H9 (cell line): ENCODE measurements around the gene NOTCH1. TPM values are rescaled to one million over a fixed set of nuclear protein-coding genes. Genes with fewer than 3 reads are reported as not detected.

Source experiments
- DNase-seq: peaks from one replicate; pipeline ENCODE4 v3.0.0-alpha.2; 2017
- H2AFZ ChIP-seq: one replicate; pipeline ENCODE4 v1.6.1; 2013; ENCODE audit warnings: mild to moderate bottlenecking, low read length, control low read depth, moderate library complexity
- H2AK5ac ChIP-seq: 2 replicates; pipeline ENCODE4 v1.6.1; 2013; ENCODE audit warnings: low read length, control low read depth, mixed read lengths; ENCODE audit not compliant: insufficient read length
- H2BK120ac ChIP-seq: one replicate; pipeline ENCODE4 v1.6.1; 2013; ENCODE audit warnings: low read depth, mild to moderate bottlenecking, low read length, control low read depth, inconsistent platforms; ENCODE audit not compliant: poor library complexity, severe bottlenecking
- H2BK12ac ChIP-seq: 2 replicates; pipeline ENCODE4 v1.6.1; 2013; ENCODE audit warnings: low read length, control low read depth, mixed read lengths, low read depth; ENCODE audit not compliant: insufficient read length
- H2BK15ac ChIP-seq: 2 replicates; pipeline ENCODE4 v1.6.1; 2013; ENCODE audit warnings: low read depth, low read length, control low read depth
- H2BK20ac ChIP-seq: one replicate; pipeline ENCODE4 v1.6.1; 2013; ENCODE audit warnings: low read depth, mild to moderate bottlenecking, low read length, control low read depth, inconsistent platforms; ENCODE audit not compliant: poor library complexity, severe bottlenecking
- H2BK5ac ChIP-seq: 2 replicates; pipeline ENCODE4 v1.6.1; 2013; ENCODE audit warnings: low read length, control low read depth, mixed read lengths; ENCODE audit not compliant: insufficient read length
- H3K14ac ChIP-seq: 2 replicates; pipeline ENCODE4 v1.6.1; 2013; ENCODE audit warnings: low read length, control low read depth; ENCODE audit not compliant: insufficient read depth
- H3K18ac ChIP-seq: 2 replicates; pipeline ENCODE4 v1.6.1; 2013; ENCODE audit warnings: low read depth, mild to moderate bottlenecking, mixed read lengths, low read length, control low read depth; ENCODE audit not compliant: insufficient read length
- H3K23ac ChIP-seq: 2 replicates; pipeline ENCODE4 v1.6.1; 2013; ENCODE audit warnings: low read length, control low read depth, mixed read lengths, low read depth; ENCODE audit not compliant: insufficient read length
- H3K23me2 ChIP-seq: 2 replicates; pipeline ENCODE4 v1.6.1; 2013; ENCODE audit warnings: low read depth, mild to moderate bottlenecking, mixed read lengths, low read length, control low read depth; ENCODE audit not compliant: insufficient read length, poor library complexity, severe bottlenecking
- H3K27ac ChIP-seq: 2 replicates; pipeline ENCODE4 v1.5.1; 2013; ENCODE audit warnings: low read length, control low read depth, mixed read lengths, low read depth; ENCODE audit not compliant: insufficient read length
- H3K27me3 ChIP-seq: 2 replicates; pipeline ENCODE4 v1.6.1; 2013; ENCODE audit warnings: low read length, control low read depth, inconsistent platforms; ENCODE audit not compliant: insufficient read depth
- H3K4ac ChIP-seq: 2 replicates; pipeline ENCODE4 v1.6.1; 2013; ENCODE audit warnings: low read depth, mild to moderate bottlenecking, control low read depth, inconsistent platforms, low read length, moderate library complexity
- H3K4me1 ChIP-seq: 2 replicates; pipeline ENCODE4 v1.6.1; 2013; ENCODE audit warnings: low read length, control low read depth, inconsistent platforms; ENCODE audit not compliant: insufficient read depth
- H3K4me2 ChIP-seq: 2 replicates; pipeline ENCODE4 v1.6.1; 2013; ENCODE audit warnings: low read length, control low read depth, mixed read lengths; ENCODE audit not compliant: insufficient read length, insufficient read depth
- H3K56ac ChIP-seq: 2 replicates; pipeline ENCODE4 v1.6.1; 2013; ENCODE audit warnings: low read depth, mild to moderate bottlenecking, mixed read lengths, low read length, control low read depth; ENCODE audit not compliant: insufficient read length
- H3K79me1 ChIP-seq: 2 replicates; pipeline ENCODE4 v1.6.1; 2013; ENCODE audit warnings: low read depth, mild to moderate bottlenecking, moderate library complexity, low read length, control low read depth, inconsistent platforms; ENCODE audit not compliant: insufficient read depth, poor library complexity, severe bottlenecking
- H3K79me2 ChIP-seq: 2 replicates; pipeline ENCODE4 v1.6.1; 2013; ENCODE audit warnings: low read length, control low read depth, inconsistent platforms; ENCODE audit not compliant: insufficient read depth
- H3K9ac ChIP-seq: 2 replicates; pipeline ENCODE4 v1.6.1; 2013; ENCODE audit warnings: low read length, control low read depth, mixed read lengths; ENCODE audit not compliant: insufficient read length; ENCODE audit errors: extremely low read depth
- H3K9me3 ChIP-seq: one replicate; pipeline ENCODE4 v1.6.1; 2013; ENCODE audit warnings: low read depth, low read length, inconsistent platforms; ENCODE audit not compliant: control insufficient read depth
- H3T11ph ChIP-seq: one replicate; pipeline ENCODE4 v1.6.1; 2013; ENCODE audit warnings: mild to moderate bottlenecking, low read length, control low read depth, inconsistent platforms
- H4K20me1 ChIP-seq: one replicate; pipeline ENCODE4 v1.6.1; 2013; ENCODE audit not compliant: control insufficient read depth, insufficient read length, insufficient read depth
- H4K5ac ChIP-seq: 2 replicates; pipeline ENCODE4 v1.6.1; 2013; ENCODE audit warnings: low read depth, mild to moderate bottlenecking, mixed read lengths, low read length, control low read depth; ENCODE audit not compliant: insufficient read length
- H4K8ac ChIP-seq: replicated peaks from 2 replicates; pipeline ENCODE4 v1.6.1; 2013; ENCODE audit warnings: low read length, control low read depth, mixed read lengths, low read depth; ENCODE audit not compliant: insufficient read length
- H4K91ac ChIP-seq: 2 replicates; pipeline ENCODE4 v1.6.1; 2013; ENCODE audit warnings: low read depth, mild to moderate bottlenecking, moderate library complexity, mixed read lengths, low read length, control low read depth; ENCODE audit not compliant: insufficient read length
- H3K27ac Mint-ChIP-seq, 3 experiments: 2 replicates in 2 of 3; 3 replicates in 1 of 3; pipeline ENCODE4 v1.8.0; 2020 to 2021; ENCODE audit warnings: mixed read lengths in 3 of 3, mild to moderate bottlenecking in 1 of 3, moderate library complexity in 1 of 3
- H3K27me3 Mint-ChIP-seq: 2 replicates; pipeline ENCODE4 v1.8.0; 2021; ENCODE audit warnings: low read depth, mild to moderate bottlenecking, moderate library complexity, mixed read lengths
- H3K36me3 Mint-ChIP-seq, 3 experiments: 2 replicates in 2 of 3; 3 replicates in 1 of 3; pipeline ENCODE4 v1.8.0; 2020 to 2021; ENCODE audit warnings: low read depth in 3 of 3, mixed read lengths in 3 of 3; ENCODE audit not compliant: insufficient read depth in 1 of 3
- H3K4me1 Mint-ChIP-seq, 2 experiments: 2 replicates each; pipeline ENCODE4 v1.8.0; 2020; ENCODE audit warnings: mixed read lengths in 2 of 2
- H3K4me3 Mint-ChIP-seq, 2 experiments: 2 replicates in 1 of 2; 3 replicates in 1 of 2; pipeline ENCODE4 v1.8.0; 2020 to 2021; ENCODE audit warnings: mild to moderate bottlenecking in 2 of 2, mixed read lengths in 2 of 2, moderate library complexity in 1 of 2
- H3K9me3 Mint-ChIP-seq, 2 experiments: 2 replicates in 1 of 2; 3 replicates in 1 of 2; pipeline ENCODE4 v1.8.0; 2020; ENCODE audit warnings: mild to moderate bottlenecking in 2 of 2, mixed read lengths in 2 of 2, moderate library complexity in 1 of 2
- CTCF ChIP-seq: fragments of 200-600 bp; sonication (generic); conservative IDR thresholded peaks from 3 replicates; pipeline ENCODE4 v1.8.0; 2021; ENCODE audit warnings: antibody characterized with exemption, mild to moderate bottlenecking
- WGBS: extraction: QIAGEN DNeasy Blood & Tissue Kit; methylation state at CpG from one replicate; pipeline ENCODE4 v1.1.7; 2013; ENCODE audit warnings: missing lambda C conversion rate, low lambda C conversion rate, mixed read lengths; ENCODE audit not compliant: insufficient read length; ENCODE audit errors: extremely low coverage; 5-methylcytosine and 5-hydroxymethylcytosine counted together
- total RNA-seq: library from RNA; stranded (reverse); gene quantifications from 2 replicates; pipeline ENCODE4 v1.2.1, GENCODE V29; 2021

The NOTCH1 gene
- total RNA-seq, 1 experiment from 2014 or later: 71.6 TPM

- no CpG with 5 or more reads among the region's 50 CpGs for WGBS
- Histone ChIP-seq H3K79me1 (no peaks in the 10 kb centered on the region), H3K4me2 (no peak overlapping the region), H2AK5ac (no peak overlapping the region), H2BK15ac (no peak overlapping the region), H3K27ac (no peak overlapping the region), H3K9me3 (no peaks in the 10 kb centered on the region), H2BK120ac (no peak overlapping the region), H4K91ac (no peak overlapping the region), H3K9ac (no peak overlapping the region), H2BK20ac (no peak overlapping the region), H2BK5ac (no peak overlapping the region), H3T11ph (no peak overlapping the region), H3K23me2 (no peaks in the 10 kb centered on the region), H4K5ac (no peak overlapping the region), H2AFZ (no peak overlapping the region), H3K4ac (no peak overlapping the region), H3K27me3 (no peaks in the 10 kb centered on the region), H3K4me1 (no peaks in the 10 kb centered on the region), H3K14ac (no peak overlapping the region), H3K79me2 (no peaks in the 10 kb centered on the region), H4K20me1 (no peaks in the 10 kb centered on the region), H2BK12ac (no peak overlapping the region), H4K8ac (no peak overlapping the region), H3K18ac (no peak overlapping the region), H3K23ac (no peak overlapping the region), H3K56ac (no peak overlapping the region)
- Mint-ChIP-seq H3K4me3 (no peak overlapping the region), H3K27me3 (no peaks in the 10 kb centered on the region), H3K36me3 (peaks cover 14 to 64% (median 64%) of the 10 kb centered on the region in 3 experiments; a peak in 6 of 7 replicates), H3K27ac (no peak overlapping the region), H3K4me1 (no peaks in the 10 kb centered on the region), H3K9me3 (no peaks in the 10 kb centered on the region)
- DNase-seq: no peak
- TF ChIP-seq CTCF: no peak
Measured at GRCh38 chr9:136499935-136500910, 45.6 kb downstream of the NOTCH1 start.
